GM23338 (cell line): Measurements from ENCODE around the gene APIP. TPM values are rescaled to one million over a fixed set of nuclear protein-coding genes. Genes with fewer than 3 reads are reported as not detected.

Source experiments
- ATAC-seq: fragments of 200-7000 bp; cut with Tn5 transposase; 3 replicates; pipeline ENCODE4 v1.9.1; 2020
- DNase-seq: peaks from one replicate; pipeline ENCODE4 v3.0.0-alpha.2; 2015; ENCODE audit warnings: low spot score
- H2AFZ ChIP-seq: fragments of 200-600 bp; sonication (generic); 2 replicates; pipeline ENCODE4 v1.8.0; 2016; ENCODE audit warnings: antibody characterized with exemption, mild to moderate bottlenecking, moderate library complexity
- H3F3A ChIP-seq: fragments of 200-600 bp; sonication (generic); replicated peaks from 2 replicates; pipeline ENCODE4 v1.8.0; 2017; ENCODE audit warnings: antibody characterized with exemption, mixed run types, low read depth
- H3K27ac ChIP-seq: fragments of 200-600 bp; sonication (generic); 2 replicates; pipeline ENCODE4 v1.6.1; 2016; ENCODE audit warnings: low read depth
- H3K27me3 ChIP-seq: fragments of 200-600 bp; sonication (generic); 2 replicates; pipeline ENCODE4 v1.8.0; 2016; ENCODE audit warnings: mild to moderate bottlenecking, mixed run types, moderate library complexity; ENCODE audit not compliant: insufficient read depth
- H3K36me3 ChIP-seq: fragments of 200-600 bp; sonication (generic); 2 replicates; pipeline ENCODE4 v1.8.0; 2016; ENCODE audit warnings: mild to moderate bottlenecking; ENCODE audit not compliant: insufficient read depth
- H3K4me1 ChIP-seq: fragments of 200-600 bp; sonication (generic); 2 replicates; pipeline ENCODE4 v1.8.0; 2016; ENCODE audit warnings: mild to moderate bottlenecking, moderate library complexity; ENCODE audit not compliant: insufficient read depth
- H3K4me2 ChIP-seq: fragments of 200-600 bp; sonication (generic); 2 replicates; pipeline ENCODE4 v1.7.1; 2017; ENCODE audit warnings: mixed run types
- H3K4me3 ChIP-seq: fragments of 200-600 bp; sonication (generic); 2 replicates; pipeline ENCODE4 v1.6.1; 2016; ENCODE audit warnings: mixed run types
- H3K79me2 ChIP-seq: fragments of 200-600 bp; sonication (generic); replicated peaks from 2 replicates; pipeline ENCODE4 v1.8.0; 2017; ENCODE audit warnings: mild to moderate bottlenecking; ENCODE audit not compliant: insufficient read depth
- H3K9me2 ChIP-seq: fragments of 200-600 bp; sonication (generic); 2 replicates; pipeline ENCODE4 v1.8.0; 2017; ENCODE audit not compliant: insufficient read depth
- H4K20me1 ChIP-seq: fragments of 200-600 bp; sonication (generic); replicated peaks from 2 replicates; pipeline ENCODE4 v1.8.0; 2017; ENCODE audit warnings: mild to moderate bottlenecking; ENCODE audit not compliant: insufficient read depth
- H3K27ac Mint-ChIP-seq: 2 replicates; pipeline ENCODE4 v1.8.0; 2020; ENCODE audit warnings: inconsistent platforms, mild to moderate bottlenecking, moderate library complexity, mixed read lengths
- H3K27me3 Mint-ChIP-seq: 3 replicates; pipeline ENCODE4 v1.8.0; 2022; ENCODE audit warnings: low read depth, mild to moderate bottlenecking, moderate library complexity, mixed read lengths, inconsistent platforms; ENCODE audit not compliant: insufficient read depth, poor library complexity
- H3K36me3 Mint-ChIP-seq: 3 replicates; pipeline ENCODE4 v1.8.0; 2021; ENCODE audit warnings: low read depth, mild to moderate bottlenecking, inconsistent platforms, moderate library complexity, mixed read lengths
- H3K4me1 Mint-ChIP-seq: 3 replicates; pipeline ENCODE4 v1.8.0; 2020; ENCODE audit warnings: mild to moderate bottlenecking, inconsistent platforms, mixed read lengths
- H3K4me3 Mint-ChIP-seq: 3 replicates; pipeline ENCODE4 v1.8.0; 2021; ENCODE audit warnings: moderate library complexity, mild to moderate bottlenecking, inconsistent platforms, mixed read lengths
- H3K9me3 Mint-ChIP-seq: 3 replicates; pipeline ENCODE4 v1.8.0; 2020; ENCODE audit warnings: moderate library complexity, mild to moderate bottlenecking, inconsistent platforms, mixed read lengths
- CREB1 ChIP-seq: fragments of 250-450 bp; sonication (Bioruptor Pico); IDR thresholded peaks from 2 replicates; pipeline ENCODE4 v1.5.0; 2020; ENCODE audit warnings: low read depth, mild to moderate bottlenecking, moderate library complexity
- CTCF ChIP-seq, 2 experiments: fragments of 200-600 bp in 1 of 2; sonication (generic) in 1 of 2; conservative IDR thresholded peaks; 2 replicates each; pipeline versions ENCODE4 v1.5.1 to v1.6.1; 2016 to 2017; ENCODE audit warnings: antibody characterized with exemption in 2 of 2, low read depth in 2 of 2, mild to moderate bottlenecking in 2 of 2, moderate library complexity in 1 of 2
- ETS1 ChIP-seq: IDR thresholded peaks from 2 replicates; pipeline ENCODE4 v1.6.1; 2016; ENCODE audit warnings: antibody characterized with exemption
- EZH2 ChIP-seq: fragments of 200-600 bp; sonication (generic); IDR thresholded peaks from one replicate; pipeline ENCODE4 v1.8.0; 2017; ENCODE audit warnings: antibody characterized with exemption, mild to moderate bottlenecking, low read depth; ENCODE audit not compliant: unreplicated experiment
- EZH2phosphoT487 ChIP-seq: fragments of 200-600 bp; sonication (generic); IDR thresholded peaks from one replicate; pipeline ENCODE4 v1.8.1; 2018; ENCODE audit warnings: antibody characterized with exemption; ENCODE audit not compliant: unreplicated experiment
- JUNB ChIP-seq: IDR thresholded peaks from one replicate; pipeline ENCODE4 v1.6.1; 2016; ENCODE audit warnings: antibody characterized with exemption; ENCODE audit not compliant: unreplicated experiment
- NANOG ChIP-seq: IDR thresholded peaks from 2 replicates; pipeline ENCODE4 v1.6.1; 2016; ENCODE audit warnings: antibody characterized with exemption, borderline replicate concordance
- POLR2AphosphoS5 ChIP-seq: IDR thresholded peaks from 2 replicates; pipeline ENCODE4 v1.6.1; 2016; ENCODE audit warnings: antibody characterized with exemption, low read depth
- STAT1 ChIP-seq: IDR thresholded peaks from one replicate; pipeline ENCODE4 v1.6.1; 2016; ENCODE audit warnings: antibody characterized with exemption; ENCODE audit not compliant: unreplicated experiment
- ZNF114 ChIP-seq: fragments of 250-450 bp; sonication (Bioruptor Pico); IDR thresholded peaks from 2 replicates; pipeline ENCODE4 v1.5.0; 2020; ENCODE audit warnings: mild to moderate bottlenecking, moderate library complexity
- ZNF331 ChIP-seq: fragments of 250-450 bp; sonication (Bioruptor Pico); IDR thresholded peaks from 2 replicates; pipeline ENCODE4 v1.5.0; 2020; ENCODE audit warnings: low read depth, mild to moderate bottlenecking, moderate library complexity
- ZNF462 ChIP-seq: fragments of 250-450 bp; sonication (Bioruptor Pico); IDR thresholded peaks from 2 replicates; pipeline ENCODE4 v1.5.0; 2020; ENCODE audit warnings: mild to moderate bottlenecking, moderate library complexity
- polyA plus RNA-seq: library from polyadenylated mRNA; unstranded; fragments of >200 nt; fragmentation: Nextera tagmentation; extraction: Ambion mirVana; gene quantifications from 2 replicates; pipeline ENCODE4 v1.2.1, GENCODE V29; 2016
- total RNA-seq: library from RNA; depleted of rRNA; stranded (reverse); fragments of >200 nt; shearing (Covaris generic); gene quantifications from 2 replicates; pipeline ENCODE4 v1.2.3, GENCODE V29; 2014
- TF ChIP-seq, protein P1 (sequence below): IDR thresholded peaks from one replicate; pipeline ENCODE4 v1.6.1; 2018; ENCODE audit warnings: antibody characterized with exemption; ENCODE audit not compliant: unreplicated experiment

The APIP gene
- total and polyA plus RNA-seq, 2 experiments from 2014 or later = 35.7 to 50.3 TPM

DNA sequence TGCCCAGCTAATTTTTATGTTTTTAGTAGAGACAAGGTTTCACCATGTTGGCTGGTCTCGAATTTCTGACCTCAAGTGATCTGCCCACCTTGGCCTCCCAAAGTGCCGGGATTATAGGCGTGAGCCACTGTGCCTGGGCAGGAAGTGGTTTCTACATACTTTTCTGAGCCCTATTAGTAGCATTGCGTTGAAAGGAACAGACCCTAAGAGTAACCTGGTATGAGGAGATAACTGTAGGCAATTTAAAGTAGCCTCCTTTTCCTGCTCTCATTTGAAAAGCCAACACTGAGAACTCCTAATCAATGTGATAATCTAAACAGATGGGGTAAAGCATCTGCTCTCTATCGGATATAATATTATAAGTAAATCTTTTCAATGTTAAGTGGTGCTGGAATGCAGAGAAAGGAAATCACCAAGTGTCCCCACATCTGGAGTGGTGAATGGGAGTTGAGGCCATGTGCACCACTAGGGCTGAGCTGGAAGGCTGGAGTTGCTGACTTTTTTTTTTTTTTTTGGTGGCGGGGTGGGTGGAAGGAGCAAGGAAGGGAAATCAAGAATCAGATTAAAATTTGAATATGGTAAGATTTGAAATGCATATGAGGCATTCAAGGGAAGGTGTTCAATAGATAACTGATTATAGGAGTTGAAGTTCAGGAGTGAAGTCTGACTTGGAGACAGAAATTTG, 20.9 kb upstream of the APIP start:
- Mint-ChIP-seq H3K27ac (no peak overlapping the region), H3K27me3 (no peaks in the 10 kb centered on the region), H3K4me3 (no peak overlapping the region), H3K4me1 (peaks cover 6% of the 10 kb centered on the region; the same call in 2 of the 3 replicates), H3K36me3 (no peaks in the 10 kb centered on the region), H3K9me3 (no peaks in the 10 kb centered on the region)
- H3K36me3 ChIP-seq = no peaks in the 10 kb centered on the region
- no peaks in the 10 kb centered on the region for H3K27me3 ChIP-seq
- no peaks in the 10 kb centered on the region for H3F3A ChIP-seq
- ATAC-seq (no peak), DNase-seq (no peak)
- no peaks in the 10 kb centered on the region for H3K4me1 ChIP-seq
- H2AFZ ChIP-seq = no peak overlapping the region
- H3K9me2 ChIP-seq = no peaks in the 10 kb centered on the region
- H4K20me1 ChIP-seq = no peaks in the 10 kb centered on the region
- no peak overlapping the region for H3K27ac ChIP-seq
- H3K4me3 ChIP-seq = no peak overlapping the region
- H3K4me2 ChIP-seq = no peak overlapping the region
- TF ChIP-seq ZNF462 (CRISPR knock-in tag) = no peak
- TF ChIP-seq CREB1 (CRISPR knock-in tag) = no peak
- TF ChIP-seq ZNF114 = no peak
- TF ChIP-seq ETS1 = no peak
- TF ChIP-seq, protein P1, sequence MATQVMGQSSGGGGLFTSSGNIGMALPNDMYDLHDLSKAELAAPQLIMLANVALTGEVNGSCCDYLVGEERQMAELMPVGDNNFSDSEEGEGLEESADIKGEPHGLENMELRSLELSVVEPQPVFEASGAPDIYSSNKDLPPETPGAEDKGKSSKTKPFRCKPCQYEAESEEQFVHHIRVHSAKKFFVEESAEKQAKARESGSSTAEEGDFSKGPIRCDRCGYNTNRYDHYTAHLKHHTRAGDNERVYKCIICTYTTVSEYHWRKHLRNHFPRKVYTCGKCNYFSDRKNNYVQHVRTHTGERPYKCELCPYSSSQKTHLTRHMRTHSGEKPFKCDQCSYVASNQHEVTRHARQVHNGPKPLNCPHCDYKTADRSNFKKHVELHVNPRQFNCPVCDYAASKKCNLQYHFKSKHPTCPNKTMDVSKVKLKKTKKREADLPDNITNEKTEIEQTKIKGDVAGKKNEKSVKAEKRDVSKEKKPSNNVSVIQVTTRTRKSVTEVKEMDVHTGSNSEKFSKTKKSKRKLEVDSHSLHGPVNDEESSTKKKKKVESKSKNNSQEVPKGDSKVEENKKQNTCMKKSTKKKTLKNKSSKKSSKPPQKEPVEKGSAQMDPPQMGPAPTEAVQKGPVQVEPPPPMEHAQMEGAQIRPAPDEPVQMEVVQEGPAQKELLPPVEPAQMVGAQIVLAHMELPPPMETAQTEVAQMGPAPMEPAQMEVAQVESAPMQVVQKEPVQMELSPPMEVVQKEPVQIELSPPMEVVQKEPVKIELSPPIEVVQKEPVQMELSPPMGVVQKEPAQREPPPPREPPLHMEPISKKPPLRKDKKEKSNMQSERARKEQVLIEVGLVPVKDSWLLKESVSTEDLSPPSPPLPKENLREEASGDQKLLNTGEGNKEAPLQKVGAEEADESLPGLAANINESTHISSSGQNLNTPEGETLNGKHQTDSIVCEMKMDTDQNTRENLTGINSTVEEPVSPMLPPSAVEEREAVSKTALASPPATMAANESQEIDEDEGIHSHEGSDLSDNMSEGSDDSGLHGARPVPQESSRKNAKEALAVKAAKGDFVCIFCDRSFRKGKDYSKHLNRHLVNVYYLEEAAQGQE = no peak
- no peak for TF ChIP-seq STAT1
- no peak for TF ChIP-seq EZH2
- TF ChIP-seq ZNF331 (CRISPR knock-in tag) = no peak
- TF ChIP-seq POLR2AphosphoS5 = no peak
- no peak for TF ChIP-seq JUNB
- TF ChIP-seq NANOG = no peak
- TF ChIP-seq EZH2phosphoT487 = no peak
- TF ChIP-seq CTCF (conservative IDR thresholded peaks at IDR 0.05; ENCODE audit: low read depth in 2 of 2) = no peak
- H3K79me2 ChIP-seq = peaks cover 19% of the 10 kb centered on the region; the same call in 1 of the 2 replicates
